Kidney (tissue), 14 donors: ENCODE data around the gene CXXC5. TPM values are rescaled to one million over a fixed set of nuclear protein-coding genes. Genes with fewer than 3 reads are reported as not detected.
A peak's percentile ranks its signal among the peaks of the same experiment; 100 is the strongest.

Experiments used
- DNase-seq, 5 donors: peaks; one replicate each; pipeline ENCODE4 v3.0.0-alpha.2; 2013 to 2020
- FAIRE-seq: peaks from 2 replicates; lab custom pipeline; 2012; peaks lifted over from hg19 to GRCh38; lab: Jason Lieb, UNC
- H3K27ac ChIP-seq, 2 donors: one replicate each; pipeline ENCODE4 v1.7.0; 2013; ENCODE audit warnings: low read depth in 2 of 2, low read length in 2 of 2, inconsistent platforms in 1 of 2
- H3K27me3 ChIP-seq: one replicate; pipeline ENCODE4 v1.7.1; 2013; ENCODE audit warnings: low read length, inconsistent platforms; ENCODE audit not compliant: control insufficient read depth, insufficient read depth
- H3K36me3 ChIP-seq, 3 donors: one replicate each; pipeline versions ENCODE4 v1.7.0 to v1.7.1; 2013; ENCODE audit warnings: low read length in 3 of 3, control low read depth in 1 of 3, inconsistent platforms in 1 of 3; ENCODE audit not compliant: insufficient read depth in 3 of 3, control insufficient read depth in 2 of 3
- H3K4me1 ChIP-seq, 3 donors: one replicate each; pipeline versions ENCODE4 v1.7.0 to v1.7.1; 2013; ENCODE audit warnings: low read length in 3 of 3, inconsistent platforms in 1 of 3, low read depth in 1 of 3; ENCODE audit not compliant: control insufficient read depth in 2 of 3, insufficient read depth in 2 of 3
- H3K4me3 ChIP-seq, 3 donors: one replicate each; pipeline versions ENCODE4 v1.7.0 to v1.8.1; 2013; ENCODE audit warnings: low read length in 3 of 3, control low read depth in 1 of 3, inconsistent platforms in 1 of 3
- H3K9ac ChIP-seq, 3 donors: one replicate each; pipeline versions ENCODE4 v1.7.0 to v1.7.1; 2013; ENCODE audit warnings: low read length in 3 of 3, control low read depth in 1 of 3, inconsistent platforms in 1 of 3
- H3K9me3 ChIP-seq, 3 donors: one replicate each; pipeline versions ENCODE4 v1.7.0 to v1.7.1; 2013; ENCODE audit warnings: low read length in 3 of 3, control low read depth in 1 of 3, inconsistent platforms in 1 of 3; ENCODE audit not compliant: control insufficient read depth in 2 of 3, insufficient read depth in 1 of 3
- intact Hi-C: fragments of 100-400 bp; cut with DNase I; formaldehyde crosslinking; loops from one replicate; pipeline ENCODE4 v1.11.1; 2022
- polyA plus RNA-seq: library from polyadenylated mRNA; stranded (reverse); fragments of 350-450 nt; fragmentation: Illumina TruSeq; extraction: RNeasy Lipid Tissue Mini Kit (QIAGEN cat#74804); gene quantifications from one replicate; pipeline ENCODE4 v1.2.3, GENCODE V29; 2014; ENCODE audit warnings: low read depth, low replicate concordance; ENCODE audit not compliant: insufficient read depth
- total RNA-seq: library from RNA; stranded (reverse); fragmentation: NEBNext Ultra II Directional; extraction: Animal tissue kit (Norgen Biotek cat#: 25700); gene quantifications from one replicate; pipeline ENCODE4 v1.2.1, GENCODE V29; 2021
- TF ChIP-seq, protein P1 (sequence below): IDR thresholded peaks from 3 replicates; pipeline ENCODE4 v1.5.1; 2012; ENCODE audit warnings: mild to moderate bottlenecking, moderate library complexity, borderline replicate concordance; ENCODE audit not compliant: insufficient read depth; ENCODE audit errors: extremely low read depth
- donor health status: control.
- donor health status: control.
- donor health status: control.
- donor health status: control.
- donor health status: control.
- donor health status: DM: yes; HTN: yes; CAD: no.
- donor health status: Normal renal cell carcinoma (clear cell type).

The CXXC5 gene
- total and polyA plus RNA-seq, 2 donors from 2014 or later, result 116 to 122 TPM

DNA sequence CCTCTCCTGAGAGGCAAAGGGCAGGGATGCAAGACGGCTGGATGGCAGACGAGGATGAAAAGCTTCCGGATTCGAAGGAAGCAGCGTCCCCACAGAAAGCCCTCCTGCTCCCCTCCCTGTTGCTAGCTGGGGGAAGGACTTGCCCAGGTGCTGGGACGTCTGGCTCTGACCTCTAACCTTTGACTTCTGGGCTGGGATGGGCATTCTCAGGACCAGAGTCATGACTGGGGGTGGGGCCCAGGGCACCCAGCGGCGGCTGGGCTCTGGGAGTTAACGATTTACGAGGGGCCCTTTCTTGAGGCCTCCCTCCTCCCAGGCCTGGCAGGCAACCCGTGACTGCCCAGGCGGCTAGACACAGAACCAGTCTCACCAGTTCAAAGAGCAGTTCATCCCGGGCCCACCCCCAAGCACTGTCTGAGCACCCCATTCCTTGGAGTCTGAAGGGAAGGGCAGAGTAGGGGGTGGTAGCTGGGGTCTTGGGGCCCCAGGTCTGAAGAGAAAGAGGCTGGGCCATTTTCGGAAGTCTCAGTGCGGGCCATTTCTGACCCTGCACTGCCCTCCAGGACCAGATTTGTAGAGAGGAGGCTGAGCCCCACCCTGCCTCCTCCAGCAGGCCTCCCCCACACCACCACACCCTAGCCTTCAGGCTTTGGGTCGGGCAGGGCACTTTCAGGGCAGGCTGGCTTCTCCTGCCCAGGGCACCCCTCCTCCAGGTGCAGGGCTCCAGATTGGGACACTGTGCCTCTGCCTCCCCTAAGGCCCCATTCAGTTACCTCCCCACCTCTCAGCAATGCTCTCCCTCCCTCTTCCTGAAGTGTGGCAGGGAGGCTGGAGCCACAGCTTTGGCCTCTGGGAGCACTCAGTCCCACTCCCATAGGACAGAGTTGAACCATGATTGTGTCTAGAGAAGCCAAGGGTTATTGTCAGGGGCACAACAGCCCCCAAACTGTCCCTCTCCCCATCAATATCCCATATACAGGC, 5.0 kb upstream of the CXXC5 start:
- H3K9me3 ChIP-seq, result no peaks in the 10 kb centered on the region
- intact Hi-C loops, result no loop called here
- DNase-seq (peak; percentile 76 to 92 (median 88)), FAIRE-seq (no peak)
- H3K36me3 ChIP-seq, result no peaks in the 10 kb centered on the region
- no peak overlapping the region for H3K4me3 ChIP-seq
- TF ChIP-seq, protein P1, sequence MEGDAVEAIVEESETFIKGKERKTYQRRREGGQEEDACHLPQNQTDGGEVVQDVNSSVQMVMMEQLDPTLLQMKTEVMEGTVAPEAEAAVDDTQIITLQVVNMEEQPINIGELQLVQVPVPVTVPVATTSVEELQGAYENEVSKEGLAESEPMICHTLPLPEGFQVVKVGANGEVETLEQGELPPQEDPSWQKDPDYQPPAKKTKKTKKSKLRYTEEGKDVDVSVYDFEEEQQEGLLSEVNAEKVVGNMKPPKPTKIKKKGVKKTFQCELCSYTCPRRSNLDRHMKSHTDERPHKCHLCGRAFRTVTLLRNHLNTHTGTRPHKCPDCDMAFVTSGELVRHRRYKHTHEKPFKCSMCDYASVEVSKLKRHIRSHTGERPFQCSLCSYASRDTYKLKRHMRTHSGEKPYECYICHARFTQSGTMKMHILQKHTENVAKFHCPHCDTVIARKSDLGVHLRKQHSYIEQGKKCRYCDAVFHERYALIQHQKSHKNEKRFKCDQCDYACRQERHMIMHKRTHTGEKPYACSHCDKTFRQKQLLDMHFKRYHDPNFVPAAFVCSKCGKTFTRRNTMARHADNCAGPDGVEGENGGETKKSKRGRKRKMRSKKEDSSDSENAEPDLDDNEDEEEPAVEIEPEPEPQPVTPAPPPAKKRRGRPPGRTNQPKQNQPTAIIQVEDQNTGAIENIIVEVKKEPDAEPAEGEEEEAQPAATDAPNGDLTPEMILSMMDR, result no peak
- peak overlapping the region; percentile 90 to 94 for H3K27ac ChIP-seq
- peaks cover 11 to 71% (median 70%) of the 10 kb centered on the region in 3 donors for H3K4me1 ChIP-seq
- H3K9ac ChIP-seq, result peak overlapping the region in 2 of 3 donors; percentile 1 to 49
- no peaks in the 10 kb centered on the region for H3K27me3 ChIP-seq

- TF ChIP-seq, protein P1, result no peak
- no peaks in the 10 kb centered on the region for H3K36me3 ChIP-seq
- no peaks in the 10 kb centered on the region for H3K27me3 ChIP-seq
- intact Hi-C loops, result no loop called here
- peak overlapping the region in 1 of 3 donors; percentile 49 for H3K9ac ChIP-seq
- FAIRE-seq (no peak), DNase-seq (peak in 2 of 5 donors; percentile 59 to 62)
- H3K4me3 ChIP-seq, result no peak overlapping the region
- peak overlapping the region; percentile 90 to 94 for H3K27ac ChIP-seq
- peaks cover 6 to 63% (median 61%) of the 10 kb centered on the region in 3 donors for H3K4me1 ChIP-seq
- H3K9me3 ChIP-seq, result no peaks in the 10 kb centered on the region
Measured at GRCh38 chr5:139644001-139644456, 4.1 kb upstream of the CXXC5 start.

GRCh38 chr5:139644646-139645429, 3.3 kb upstream of the CXXC5 start:
- intact Hi-C loops, result no loop called here

More at GRCh38 chr5:139644646-139645429, 3.3 kb upstream of the CXXC5 start:
- Histone ChIP-seq H3K4me1 (peaks cover 6 to 55% (median 53%) of the 10 kb centered on the region in 3 donors), H3K9ac (peak overlapping the region in 1 of 3 donors; percentile 42), H3K27me3 (no peaks in the 10 kb centered on the region), H3K36me3 (no peaks in the 10 kb centered on the region), H3K9me3 (no peaks in the 10 kb centered on the region), H3K4me3 (no peak overlapping the region), H3K27ac (peak overlapping the region; percentile 90 to 94)
- TF ChIP-seq, protein P1, result no peak
- DNase-seq (peak in 2 of 5 donors; percentile 33 to 34), FAIRE-seq (no peak)
